Epithelial cell of esophagus (primary cell): ENCODE data around the gene MBP.

Source experiments
- DNase-seq: peaks from one replicate; pipeline ENCODE4 v3.0.0; 2010; ENCODE audit warnings: low read depth
- H3K4me3 ChIP-seq: 2 replicates; pipeline ENCODE4 v1.5.1; 2011; ENCODE audit warnings: mild to moderate bottlenecking, low read length, control low read depth
- CTCF ChIP-seq: IDR thresholded peaks from 2 replicates; pipeline ENCODE4 v1.5.1; 2011; ENCODE audit warnings: low read depth, mild to moderate bottlenecking, low read length, control low read depth, inconsistent platforms; ENCODE audit not compliant: insufficient read depth; ENCODE audit errors: missing control alignments

Gene MBP

GRCh38 chr18:77016936-77017335 is 115.6 kb downstream of the MBP start:
- H3K4me3 ChIP-seq = no peak overlapping the region
- no peak for TF ChIP-seq CTCF
- DNase-seq = no peak

- DNase-seq = no peak
- no peak for TF ChIP-seq CTCF
Measured at GRCh38 chr18:77015771-77016710, 116.5 kb downstream of the MBP start.

GRCh38 chr18:77015169-77015568 is 117.4 kb downstream of the MBP start:
- no peak overlapping the region for H3K4me3 ChIP-seq
- peak; percentile 14 for DNase-seq
- TF ChIP-seq CTCF = no peak

More at GRCh38 chr18:77015771-77016710, 116.5 kb downstream of the MBP start:
- no peak overlapping the region for H3K4me3 ChIP-seq

DNA sequence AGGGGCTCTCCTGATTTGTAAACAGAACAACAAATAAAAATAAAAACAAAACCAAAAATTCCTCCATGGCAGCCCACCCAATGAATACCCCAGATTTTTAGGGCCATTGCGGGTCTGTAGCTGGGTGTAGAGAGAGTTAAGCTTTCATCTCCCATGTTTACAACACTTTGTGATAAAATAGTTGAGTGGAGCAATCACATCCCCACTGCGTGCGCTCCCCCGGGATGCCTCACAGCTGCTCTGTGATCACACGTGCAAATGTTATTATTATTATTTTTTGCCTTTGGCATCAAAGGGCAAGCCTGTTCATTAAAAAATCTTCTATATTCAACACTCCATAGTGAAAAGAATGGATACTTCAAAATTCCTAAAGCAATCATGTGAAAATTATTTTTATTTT is 118.0 kb downstream of the MBP start:
- no peak for TF ChIP-seq CTCF
- DNase-seq = no peak
- H3K4me3 ChIP-seq = no peak overlapping the region

DNA sequence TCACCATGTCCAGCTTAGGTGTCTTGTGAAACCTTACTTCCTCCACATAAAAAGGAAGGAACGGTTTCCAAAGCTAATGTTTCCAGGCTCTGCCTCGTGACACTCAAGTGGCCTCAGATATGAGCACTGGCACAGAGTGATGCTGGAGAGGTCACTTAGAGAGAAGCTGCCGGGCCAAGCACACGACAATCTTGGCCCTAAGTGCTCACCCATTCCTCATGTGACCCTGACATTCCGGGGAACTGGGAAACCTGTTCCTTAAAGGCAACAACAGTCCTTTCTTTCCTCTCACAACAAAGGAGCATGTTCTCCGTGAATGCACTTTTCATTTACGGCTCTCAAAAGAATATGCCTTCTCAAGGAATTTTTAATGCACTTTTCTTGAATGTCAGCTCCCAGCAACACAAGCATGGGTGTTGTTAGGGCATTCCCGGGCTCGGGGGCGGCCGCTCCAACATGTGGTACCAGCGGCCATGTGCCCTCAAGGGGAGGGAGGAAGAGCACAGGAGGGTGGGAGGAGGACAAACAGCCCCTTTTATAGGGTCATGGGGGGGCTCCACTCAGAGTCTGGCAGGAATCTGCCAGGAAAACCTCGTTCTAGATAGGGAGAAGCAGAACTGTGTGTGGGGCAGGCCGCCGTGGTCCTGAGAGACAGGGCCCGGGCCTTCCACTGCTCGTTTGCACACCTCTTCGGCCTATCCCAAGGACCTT is 118.6 kb downstream of the MBP start:
- H3K4me3 ChIP-seq = no peak overlapping the region
- no peak for TF ChIP-seq CTCF
- no peak for DNase-seq

- no peak overlapping the region for H3K4me3 ChIP-seq
- peak; percentile 74 for DNase-seq
- no peak for TF ChIP-seq CTCF
Measured at GRCh38 chr18:77012806-77013541, 119.6 kb downstream of the MBP start.
